Hepatocyte (in vitro differentiated cells): ENCODE measurements around the gene ZFYVE28. TPM values are rescaled to one million over a fixed set of nuclear protein-coding genes. Genes with fewer than 3 reads are reported as not detected.
A peak's percentile ranks its signal among the peaks of the same experiment; 100 is the strongest.

Experiments used
- DNase-seq: peaks from one replicate; pipeline ENCODE4 v3.0.0-alpha.2; 2016; ENCODE audit warnings: low spot score
- H2AFZ ChIP-seq: fragments of 200-600 bp; sonication (generic); 2 replicates; pipeline ENCODE4 v1.6.0; 2016; ENCODE audit warnings: antibody characterized with exemption, mild to moderate bottlenecking
- H3K27ac ChIP-seq: fragments of 200-600 bp; sonication (generic); 2 replicates; pipeline ENCODE4 v1.5.1; 2016; ENCODE audit warnings: mild to moderate bottlenecking
- H3K27me3 ChIP-seq: fragments of 200-600 bp; sonication (generic); 2 replicates; pipeline ENCODE4 v1.6.1; 2016
- H3K36me3 ChIP-seq: fragments of 200-600 bp; sonication (generic); replicated peaks from 2 replicates; pipeline ENCODE4 v1.5.1; 2016; ENCODE audit warnings: low read depth; ENCODE audit not compliant: insufficient read depth
- H3K4me1 ChIP-seq: fragments of 200-600 bp; sonication (generic); 2 replicates; pipeline ENCODE4 v1.5.1; 2016; ENCODE audit warnings: mild to moderate bottlenecking, moderate library complexity; ENCODE audit not compliant: insufficient read depth
- H3K4me2 ChIP-seq: fragments of 200-600 bp; sonication (generic); 2 replicates; pipeline ENCODE4 v1.6.0; 2016
- H3K4me3 ChIP-seq: fragments of 200-600 bp; sonication (generic); 2 replicates; pipeline ENCODE4 v1.5.1; 2016; ENCODE audit warnings: mild to moderate bottlenecking
- H3K79me2 ChIP-seq: fragments of 200-600 bp; sonication (generic); 2 replicates; pipeline ENCODE4 v1.6.0; 2017; ENCODE audit warnings: mild to moderate bottlenecking
- H3K9me2 ChIP-seq: fragments of 200-600 bp; sonication (generic); replicated peaks from 2 replicates; pipeline ENCODE4 v1.6.0; 2017; ENCODE audit warnings: mild to moderate bottlenecking; ENCODE audit not compliant: insufficient read depth
- H3K9me3 ChIP-seq: fragments of 200-600 bp; sonication (generic); 2 replicates; pipeline ENCODE4 v1.5.1; 2016; ENCODE audit warnings: low read depth, mild to moderate bottlenecking
- H4K20me1 ChIP-seq: fragments of 200-600 bp; sonication (generic); 2 replicates; pipeline ENCODE4 v1.6.0; 2016; ENCODE audit warnings: mild to moderate bottlenecking; ENCODE audit not compliant: insufficient read depth, poor library complexity, severe bottlenecking
- CTCF ChIP-seq: fragments of 200-600 bp; sonication (generic); IDR thresholded peaks from 2 replicates; pipeline ENCODE4 v1.5.1; 2016; ENCODE audit warnings: antibody characterized with exemption, mild to moderate bottlenecking; ENCODE audit not compliant: poor library complexity
- EZH2 ChIP-seq: fragments of 200-600 bp; sonication (generic); IDR thresholded peaks from 2 replicates; pipeline ENCODE4 v1.6.1; 2016; ENCODE audit warnings: antibody characterized with exemption, mild to moderate bottlenecking, borderline replicate concordance
- EZH2phosphoT487 ChIP-seq: fragments of 200-600 bp; sonication (generic); IDR thresholded peaks from one replicate; pipeline ENCODE4 v1.6.1; 2018; ENCODE audit warnings: antibody characterized with exemption, mild to moderate bottlenecking, low read depth, moderate library complexity; ENCODE audit not compliant: unreplicated experiment, severe bottlenecking
- WGBS: methylation state at CpG from one replicate; pipeline ENCODE4 v1.1.6; 2016; ENCODE audit warnings: low lambda C conversion rate; ENCODE audit errors: missing lambda C conversion rate; 5-methylcytosine and 5-hydroxymethylcytosine counted together
- polyA plus RNA-seq: library from polyadenylated mRNA; unstranded; fragments of >200 nt; fragmentation: Nextera tagmentation; extraction: Ambion mirVana; gene quantifications from 2 replicates; pipeline ENCODE4 v1.2.1, GENCODE V29; 2016
- total RNA-seq: library from RNA; depleted of rRNA; stranded (reverse); fragments of >200 nt; gene quantifications from 2 replicates; pipeline ENCODE4 v1.2.3, GENCODE V29; 2014

ZFYVE28 gene
- total and polyA plus RNA-seq, 2 experiments from 2014 or later = 2.2 to 3.4 TPM

GRCh38 chr4:2421928-2422327, 3.5 kb upstream of the ZFYVE28 start:
- 88% methylated on average over 6 of the region's 6 CpGs for WGBS
- no peaks in the 10 kb centered on the region for H3K9me3 ChIP-seq
- H2AFZ ChIP-seq = no peak overlapping the region
- H3K27ac ChIP-seq = no peak overlapping the region
- H3K79me2 ChIP-seq = no peaks in the 10 kb centered on the region
- H3K27me3 ChIP-seq = peaks cover 36% of the 10 kb centered on the region
- peaks cover 15% of the 10 kb centered on the region for H3K4me1 ChIP-seq
- no peak for DNase-seq
- no peaks in the 10 kb centered on the region for H3K9me2 ChIP-seq
- H4K20me1 ChIP-seq = no peaks in the 10 kb centered on the region
- no peaks in the 10 kb centered on the region for H3K36me3 ChIP-seq
- H3K4me3 ChIP-seq = no peak overlapping the region
- no peak for TF ChIP-seq EZH2
- TF ChIP-seq CTCF = no peak
- TF ChIP-seq EZH2phosphoT487 = no peak
- no peak overlapping the region for H3K4me2 ChIP-seq

GRCh38 chr4:2419814-2420213, 1.4 kb upstream of the ZFYVE28 start:
- peak overlapping the region; percentile 99 for H3K4me2 ChIP-seq
- H2AFZ ChIP-seq = no peak overlapping the region
- peaks cover 57% of the 10 kb centered on the region for H3K27me3 ChIP-seq
- H3K4me3 ChIP-seq = no peak overlapping the region
- no peaks in the 10 kb centered on the region for H3K9me3 ChIP-seq
- no peaks in the 10 kb centered on the region for H3K79me2 ChIP-seq
- no peak overlapping the region for H3K27ac ChIP-seq
- H3K9me2 ChIP-seq = no peaks in the 10 kb centered on the region
- H3K36me3 ChIP-seq = no peaks in the 10 kb centered on the region
- no peak for DNase-seq
- no peaks in the 10 kb centered on the region for H4K20me1 ChIP-seq
- H3K4me1 ChIP-seq = peaks cover 15% of the 10 kb centered on the region
- WGBS = 70% methylated on average over 9 of the region's 9 CpGs
- TF ChIP-seq CTCF = no peak
- TF ChIP-seq EZH2 = no peak
- no peak for TF ChIP-seq EZH2phosphoT487

- H2AFZ ChIP-seq = peak within 1 kb of the TSS; percentile 49
- H3K4me2 ChIP-seq = peak within 1 kb of the TSS; percentile 99
- WGBS = 5% methylated on average over 39 of the region's 94 CpGs
- H3K36me3 ChIP-seq = no peaks in the 10 kb centered on the region
- H3K9me3 ChIP-seq = no peaks in the 10 kb centered on the region
- H3K4me3 ChIP-seq = peak within 1 kb of the TSS; percentile 48
- peak; percentile 98 for DNase-seq
- H3K4me1 ChIP-seq = peaks cover 18% of the 10 kb centered on the region
- H3K27me3 ChIP-seq = peaks cover 66% of the 10 kb centered on the region
- peak; percentile 16 for TF ChIP-seq CTCF
- TF ChIP-seq EZH2phosphoT487 = no peak
- H4K20me1 ChIP-seq = no peaks in the 10 kb centered on the region
- no peaks in the 10 kb centered on the region for H3K79me2 ChIP-seq
- no peaks in the 10 kb centered on the region for H3K9me2 ChIP-seq
- no peak within 1 kb of the TSS for H3K27ac ChIP-seq
These were observed 466 bp upstream of the ZFYVE28 start, which contains the start of gene CFAP99 for GRCh38 chr4:2418650-2419571. TSS of gene CFAP99 (plus strand) at chr4:2418955.
